Esophagus muscularis mucosa (tissue), 4 donors: Measurements from ENCODE around the gene ANTXR1.

Experiments used
- CTCF ChIP-seq, 3 experiments: fragments of 200-600 bp in 2 of 3; fragments of 450-650 bp in 1 of 3; sonication (generic) in 2 of 3; IDR thresholded peaks; one replicate each; pipeline ENCODE4 v1.5.1; 2017 to 2019; ENCODE audit warnings: antibody characterized with exemption in 3 of 3, mild to moderate bottlenecking in 2 of 3, moderate library complexity in 1 of 3
- EP300 ChIP-seq: sonication (generic); formaldehyde crosslinking; IDR thresholded peaks from one replicate; pipeline ENCODE4 v1.6.1; 2017; ENCODE audit warnings: antibody characterized with exemption
- POLR2A ChIP-seq: fragments of 450-650 bp; IDR thresholded peaks from one replicate; pipeline ENCODE4 v1.6.1; 2017; ENCODE audit warnings: antibody characterized with exemption, moderate library complexity, mild to moderate bottlenecking, low read depth
- POLR2AphosphoS5 ChIP-seq, 2 donors: sonication (generic); formaldehyde crosslinking; IDR thresholded peaks; one replicate each; pipeline ENCODE4 v1.6.1; 2017; ENCODE audit warnings: antibody characterized with exemption in 2 of 2

GRCh38 chr2:68974251-68974650 lies 38.7 kb upstream of the ANTXR1 start, which contains the start of gene GKN1:
- TF ChIP-seq CTCF (IDR thresholded peaks at IDR 0.05): no peak
- TF ChIP-seq POLR2AphosphoS5 (IDR thresholded peaks at IDR 0.05): no peak
- TF ChIP-seq POLR2A: no peak
- no peak for TF ChIP-seq EP300
